Stimulated activated CD8-positive, alpha-beta memory T cell treated with anti-CD3 and anti-CD28 coated beads, Interleukin-15, amount 100 ng/mL, for 24 hours (primary cell): Measurements from ENCODE around the gene FAU.
"Not testable (repeated sequence)": the region's sequence is repeated elsewhere in the genome, so short reads cannot be mapped to it uniquely, and the experiment has no call there.

Experiments
- DNase-seq: peaks from one replicate; pipeline ENCODE4 v3.0.0-alpha.2; 2020; ENCODE audit warnings: low read depth

The FAU gene

DNA sequence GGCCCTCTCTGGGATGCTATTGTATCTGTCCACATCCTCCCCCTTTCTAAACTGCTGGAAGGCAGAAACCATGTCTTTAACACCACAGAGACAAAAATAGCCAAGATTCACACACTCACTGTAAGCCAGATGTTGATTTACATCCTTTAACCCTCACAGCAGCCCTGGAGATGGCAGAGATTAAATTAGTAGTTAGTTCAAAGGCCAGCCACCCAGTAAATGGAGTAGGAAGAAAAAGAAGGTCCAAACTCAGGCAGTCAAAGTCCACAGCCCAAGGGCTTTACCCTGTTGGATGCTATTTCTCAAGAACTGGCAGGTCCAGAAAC is 2.3 kb downstream of the FAU start:
- no peak for DNase-seq

DNA sequence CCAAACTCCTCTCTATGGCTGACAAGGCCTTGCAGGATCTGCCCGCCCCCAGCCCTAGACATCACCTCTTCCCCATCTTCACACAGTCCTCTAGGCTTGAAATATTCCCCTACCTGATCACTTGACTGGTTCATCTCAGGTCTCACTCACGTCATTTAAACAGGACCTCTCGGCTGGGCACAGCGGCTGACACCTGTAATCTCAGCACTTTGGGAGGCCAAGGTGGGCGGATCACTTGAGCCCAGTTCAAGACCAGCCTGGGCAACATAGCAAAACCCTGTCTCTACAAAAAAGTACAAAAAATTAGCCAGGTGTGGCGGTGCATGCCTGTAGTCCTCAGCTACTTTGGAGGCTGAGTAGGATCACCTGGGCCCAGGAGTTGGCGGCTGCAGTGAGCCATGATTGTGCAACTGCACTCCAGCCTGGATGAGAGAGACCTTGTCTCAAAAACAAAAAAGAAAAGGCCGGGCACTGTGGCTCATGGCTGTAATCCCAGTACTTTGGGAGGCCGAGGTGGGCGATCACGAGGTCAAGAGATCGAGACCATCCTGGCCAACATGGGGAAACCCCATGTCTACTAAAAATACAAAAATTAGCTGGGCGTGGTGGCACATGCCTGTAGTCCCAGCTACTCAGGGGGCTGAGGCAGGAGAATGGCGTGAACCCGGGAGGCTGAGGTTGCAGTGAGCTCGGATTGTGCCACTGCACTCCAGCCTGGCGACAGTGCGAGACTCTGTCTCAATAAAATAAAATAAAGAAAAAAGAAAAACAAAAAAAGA is 2.9 kb downstream of the FAU start:
- DNase-seq: not testable (repeated sequence)

DNA sequence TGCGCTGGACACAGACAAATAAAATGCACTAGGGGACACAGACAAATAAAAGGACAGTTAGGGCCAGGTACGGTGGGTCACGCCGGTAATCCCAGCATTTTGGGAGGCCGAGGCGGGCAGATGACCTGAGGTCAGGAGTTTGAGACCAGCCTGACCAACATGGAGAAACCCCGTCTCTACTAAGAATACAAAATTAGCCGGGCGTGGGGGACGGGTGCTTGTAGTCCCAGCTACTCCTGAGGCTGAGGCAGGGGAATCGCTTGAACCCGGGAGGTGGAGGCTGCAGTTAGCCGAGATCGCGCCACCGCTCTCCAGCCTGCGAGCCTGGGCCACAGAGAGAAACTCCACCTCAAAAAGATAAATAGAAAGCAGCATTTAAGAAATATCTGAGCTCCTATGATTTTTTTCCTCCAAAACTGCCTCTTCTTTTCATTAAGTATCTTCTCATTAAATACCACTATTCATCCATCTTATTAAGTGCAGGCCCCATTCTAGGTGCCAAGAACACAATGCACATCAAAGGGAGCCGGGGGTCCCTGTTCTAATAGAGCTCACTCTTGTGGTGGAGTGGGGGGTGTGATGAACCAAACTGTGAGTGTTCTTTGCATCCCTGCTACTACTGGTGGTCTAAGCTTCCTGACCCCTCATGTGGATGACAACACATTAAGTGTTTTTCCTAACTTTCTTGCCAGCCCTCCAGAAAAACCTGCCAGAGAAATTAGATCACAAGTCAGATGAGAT is 3.7 kb downstream of the FAU start:
- DNase-seq: no peak

DNA sequence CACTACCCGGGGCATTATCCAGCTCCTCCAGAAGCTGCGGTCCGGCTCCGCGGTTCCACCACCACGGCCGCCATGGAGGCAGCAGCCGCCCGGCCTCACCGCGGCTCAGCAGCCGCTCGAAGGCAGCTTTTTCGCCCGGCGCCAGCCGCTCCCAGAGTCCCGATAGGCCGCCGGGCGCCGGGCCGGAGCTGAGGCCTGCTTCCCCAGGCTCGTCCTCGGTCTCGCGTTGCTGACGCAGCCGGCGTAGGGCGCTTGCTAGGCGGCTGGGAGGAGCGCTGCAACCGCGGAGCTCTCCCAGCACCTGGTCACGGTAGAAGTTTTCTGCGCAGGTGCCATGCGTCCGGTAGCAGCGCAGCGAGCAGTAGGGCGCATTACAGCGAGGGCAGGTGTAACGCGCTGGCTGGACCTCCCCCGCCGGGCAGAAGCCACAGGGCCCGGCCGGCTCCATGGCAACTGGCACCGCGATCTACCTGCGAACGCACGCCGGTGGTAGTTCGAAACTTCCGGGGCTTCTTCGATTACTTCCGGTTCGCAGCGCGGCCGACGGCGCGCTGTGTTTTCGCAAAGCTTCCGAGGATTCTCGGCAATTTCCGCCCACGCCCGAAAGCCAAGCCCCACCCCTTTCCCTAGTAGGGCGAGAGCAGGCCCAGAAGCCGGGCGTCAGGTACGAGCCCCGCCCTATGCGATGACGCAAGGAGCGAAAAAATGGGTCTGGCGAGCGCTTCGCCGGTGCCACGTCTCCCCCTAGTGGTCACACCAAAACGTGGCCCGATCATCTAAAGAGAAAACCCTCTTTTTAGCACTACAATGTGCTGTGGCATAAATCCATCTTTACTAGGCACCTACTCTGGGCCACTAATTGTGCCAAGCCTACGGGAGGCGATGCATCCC is 4.5 kb downstream of the FAU start, which contains the start of gene ZNHIT2:
ZNHIT2 (minus strand) TSS at position 496 of the 891 bp plus-strand sequence; CDS start at position 448, 48 bp downstream.
- DNase-seq: peak; percentile 99

DNA sequence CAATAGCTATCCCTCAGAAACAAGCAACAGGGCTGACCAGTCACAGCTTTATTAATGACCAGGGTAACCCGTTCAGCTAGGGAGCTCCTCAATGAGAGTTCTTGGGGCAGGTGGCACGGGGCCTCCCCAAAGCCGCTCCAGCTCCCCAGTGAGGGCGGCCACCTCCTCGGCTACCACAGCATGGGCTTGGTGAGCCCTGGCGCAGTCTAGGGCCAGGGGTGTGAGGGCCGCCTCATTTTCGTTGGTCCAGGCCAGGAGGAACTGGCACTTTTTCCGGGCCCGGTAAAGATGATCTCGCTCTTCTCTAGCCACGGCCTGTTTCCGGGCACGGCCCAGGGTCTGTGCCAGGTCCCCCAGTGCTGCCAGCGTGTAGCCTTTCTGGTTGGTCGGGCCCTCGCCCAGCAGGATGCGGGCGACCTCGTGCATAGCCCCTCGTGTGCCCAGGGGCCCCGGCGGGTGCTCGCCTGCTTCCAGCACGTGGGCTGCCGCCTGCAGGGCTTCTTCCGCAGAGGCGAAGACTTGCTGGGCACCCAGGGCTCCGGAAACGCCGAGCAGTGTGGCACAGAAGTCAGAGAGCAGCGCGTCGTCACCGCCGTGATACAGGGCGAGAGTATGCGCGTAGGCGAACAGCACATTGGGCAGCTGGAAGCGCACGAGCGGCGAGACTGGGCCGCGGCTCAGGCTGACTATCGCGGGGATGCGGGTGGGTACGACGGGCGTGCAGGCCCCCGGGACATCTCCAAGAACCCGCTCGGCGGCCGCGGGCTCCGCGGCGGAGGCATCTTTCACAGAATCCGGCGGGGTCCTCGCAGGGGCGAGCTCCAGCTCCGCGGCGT is 5.3 kb downstream of the FAU start:
- DNase-seq: no peak

DNA sequence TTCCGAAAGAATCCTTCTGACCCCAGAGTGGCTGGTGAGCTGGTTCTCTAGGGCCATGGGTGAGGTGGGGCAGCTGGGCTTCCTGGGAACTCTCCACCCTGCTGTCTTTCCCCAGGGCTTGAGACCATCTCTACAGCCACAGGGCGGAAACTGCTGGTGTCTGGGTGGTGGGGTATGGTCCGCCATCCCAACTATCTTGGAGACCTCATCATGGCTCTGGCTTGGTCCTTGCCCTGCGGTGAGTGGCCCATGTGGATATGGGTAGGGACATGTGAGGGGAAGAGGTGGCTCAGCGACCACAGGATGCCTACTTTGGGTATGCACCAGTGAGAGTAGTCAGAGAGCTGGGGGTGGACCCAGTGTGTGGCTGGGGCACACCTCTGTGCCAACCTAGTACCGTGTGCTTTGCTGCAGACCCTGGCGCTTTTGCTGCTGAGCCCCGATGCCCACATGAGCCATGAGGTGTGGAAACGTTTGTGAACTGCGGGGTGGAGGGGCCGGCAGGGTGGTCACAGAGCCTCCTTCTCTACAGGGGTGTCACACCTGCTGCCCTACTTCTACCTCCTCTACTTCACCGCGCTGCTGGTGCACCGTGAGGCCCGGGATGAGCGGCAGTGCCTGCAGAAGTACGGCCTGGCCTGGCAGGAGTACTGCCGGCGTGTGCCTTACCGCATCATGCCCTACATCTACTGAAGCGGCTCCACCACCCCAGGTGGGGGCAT is 6.4 kb downstream of the FAU start:
- DNase-seq: no peak

DNA sequence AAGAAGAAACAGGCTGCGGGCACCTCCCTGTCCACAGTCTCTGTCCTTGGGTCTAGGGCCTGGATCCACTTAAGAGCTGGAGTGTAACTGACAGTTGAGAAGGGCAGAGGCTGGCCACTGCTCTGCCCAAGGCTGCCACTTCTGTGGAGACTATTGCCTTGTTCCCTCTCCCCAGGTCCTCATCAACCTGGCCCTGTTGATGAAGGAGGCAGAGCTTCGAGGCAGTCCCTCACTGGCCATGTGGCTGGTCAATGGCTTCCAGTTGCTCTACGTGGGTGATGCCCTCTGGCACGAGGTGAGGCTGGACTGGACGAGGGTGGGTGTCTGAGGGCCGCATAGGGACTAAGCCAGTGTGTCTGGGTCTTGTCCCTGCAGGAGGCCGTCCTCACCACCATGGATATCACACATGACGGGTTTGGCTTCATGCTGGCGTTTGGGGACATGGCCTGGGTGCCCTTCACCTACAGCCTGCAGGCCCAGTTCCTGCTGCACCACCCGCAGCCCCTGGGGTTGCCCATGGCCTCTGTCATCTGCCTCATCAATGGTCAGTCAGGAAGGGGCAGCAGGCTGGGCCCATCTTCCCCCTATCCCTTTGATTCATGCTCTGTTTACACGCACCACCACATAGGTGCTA is 7.3 kb downstream of the FAU start:
- no peak for DNase-seq

DNA sequence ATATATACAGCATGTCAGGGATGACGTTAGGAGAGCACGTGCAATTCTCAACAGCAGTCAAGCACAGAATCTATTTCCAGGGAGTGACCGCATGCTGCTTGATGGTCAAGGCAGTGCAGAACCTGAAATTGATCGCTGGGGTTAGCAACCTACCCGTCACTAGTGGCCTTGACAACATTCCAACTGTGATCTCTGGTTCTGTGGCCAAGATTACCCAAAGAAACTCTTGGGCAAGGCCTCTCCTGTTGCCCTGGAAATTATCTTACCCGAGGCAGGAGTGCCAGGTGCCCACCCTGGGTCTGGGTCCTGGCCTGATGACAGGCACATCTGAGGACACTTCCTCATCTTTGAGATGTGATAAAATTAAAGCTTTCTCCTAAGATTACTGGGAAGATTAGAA is 8.1 kb downstream of the FAU start:
- no peak for DNase-seq

DNA sequence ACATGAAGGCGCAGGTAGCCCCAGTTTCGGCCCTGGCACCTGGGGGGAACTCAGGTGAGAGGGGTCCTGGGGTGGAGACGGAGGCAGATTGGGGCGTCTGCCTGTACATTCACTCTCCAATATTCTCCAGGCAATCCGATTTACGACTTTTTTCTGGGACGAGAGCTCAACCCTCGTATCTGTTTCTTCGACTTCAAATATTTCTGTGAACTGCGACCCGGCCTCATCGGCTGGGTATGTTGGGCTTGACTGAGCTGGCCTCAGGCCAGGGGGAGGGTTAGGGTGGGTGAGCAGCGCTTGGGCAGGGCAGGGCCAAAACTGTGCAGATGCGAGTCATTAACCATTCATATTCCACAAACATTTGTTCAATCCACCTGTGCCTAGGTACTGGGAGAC is 8.6 kb downstream of the FAU start:
- DNase-seq: no peak

DNA sequence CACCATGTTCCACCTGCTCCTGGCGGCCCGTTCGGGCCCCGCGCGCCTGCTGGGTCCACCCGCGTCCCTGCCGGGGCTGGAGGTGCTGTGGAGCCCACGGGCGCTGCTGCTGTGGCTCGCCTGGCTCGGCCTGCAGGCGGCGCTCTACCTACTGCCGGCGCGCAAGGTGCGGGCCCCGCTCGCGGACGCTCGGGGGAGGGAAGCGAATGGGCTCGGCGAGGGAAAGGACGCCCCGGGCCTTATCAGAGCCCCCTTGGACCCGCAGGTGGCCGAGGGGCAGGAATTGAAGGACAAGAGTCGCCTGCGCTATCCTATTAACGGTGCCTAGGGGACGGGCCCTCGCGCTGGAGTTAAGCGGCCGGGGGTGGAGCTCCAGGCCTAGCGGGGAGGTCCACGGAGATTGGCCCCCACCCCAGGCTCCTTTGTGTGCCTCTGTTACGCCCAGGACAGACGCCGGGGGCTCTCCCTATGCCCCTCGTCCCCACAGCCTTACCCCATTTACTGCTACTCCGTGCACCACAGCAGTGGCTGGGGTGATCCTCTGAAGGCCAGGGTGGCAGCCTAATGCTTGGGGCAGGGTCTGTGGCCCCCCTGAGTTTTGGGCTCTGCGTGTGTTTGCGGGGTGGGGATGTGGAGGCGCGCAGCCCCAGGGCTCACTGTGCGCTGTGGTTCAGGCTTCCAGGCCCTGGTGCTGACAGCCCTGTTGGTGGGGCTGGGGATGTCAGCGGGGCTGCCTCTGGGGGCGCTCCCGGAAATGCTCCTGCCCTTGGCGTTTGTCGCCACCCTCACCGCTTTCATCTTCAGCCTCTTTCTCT is 9.2 kb downstream of the FAU start:
- DNase-seq: peak; percentile 63

DNA sequence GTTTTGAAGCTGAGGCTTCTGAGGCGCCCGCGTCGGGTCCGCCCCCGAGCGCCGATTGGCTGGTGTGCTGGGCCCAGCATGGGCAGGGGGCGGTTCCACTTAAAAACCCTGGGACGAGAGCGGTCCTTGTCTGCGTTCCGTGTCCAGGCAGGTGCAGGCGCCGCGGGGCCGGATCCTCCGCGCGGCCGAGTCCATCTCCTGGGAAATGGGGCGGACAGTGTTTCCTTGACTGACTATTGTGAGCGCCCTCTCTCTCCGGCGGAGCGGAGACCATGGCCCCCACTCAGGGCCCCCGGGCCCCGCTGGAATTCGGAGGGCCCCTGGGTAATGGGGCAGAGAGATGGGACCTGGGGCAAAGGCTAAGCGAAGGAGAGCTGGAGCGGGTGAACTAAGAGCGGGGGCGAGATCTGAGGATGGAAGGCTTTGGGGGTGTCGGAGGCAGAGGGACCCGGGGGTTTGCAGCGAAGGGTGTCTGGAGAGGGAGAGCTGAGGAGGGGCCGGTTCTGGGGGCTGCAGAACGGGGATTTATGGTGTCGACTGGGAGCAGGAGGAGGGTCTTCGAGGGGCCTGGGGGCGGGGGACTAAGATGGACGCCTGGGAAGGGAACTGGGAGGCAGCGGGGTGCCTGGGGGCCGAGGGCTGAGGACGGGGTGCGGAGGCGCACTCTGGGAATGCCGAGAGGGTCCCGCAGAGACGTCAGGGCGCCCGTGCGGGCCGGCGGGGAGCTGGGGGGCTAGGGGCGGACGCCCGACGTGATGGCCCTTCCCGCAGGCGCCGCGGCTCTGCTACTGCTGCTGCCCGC is 10.0 kb downstream of the FAU start, which contains the start of gene TM7SF2:
TM7SF2 (plus strand) TSS at position 129 of the 802 bp plus-strand sequence; CDS start at position 273, 144 bp downstream.
- peak; percentile 75 for DNase-seq

DNA sequence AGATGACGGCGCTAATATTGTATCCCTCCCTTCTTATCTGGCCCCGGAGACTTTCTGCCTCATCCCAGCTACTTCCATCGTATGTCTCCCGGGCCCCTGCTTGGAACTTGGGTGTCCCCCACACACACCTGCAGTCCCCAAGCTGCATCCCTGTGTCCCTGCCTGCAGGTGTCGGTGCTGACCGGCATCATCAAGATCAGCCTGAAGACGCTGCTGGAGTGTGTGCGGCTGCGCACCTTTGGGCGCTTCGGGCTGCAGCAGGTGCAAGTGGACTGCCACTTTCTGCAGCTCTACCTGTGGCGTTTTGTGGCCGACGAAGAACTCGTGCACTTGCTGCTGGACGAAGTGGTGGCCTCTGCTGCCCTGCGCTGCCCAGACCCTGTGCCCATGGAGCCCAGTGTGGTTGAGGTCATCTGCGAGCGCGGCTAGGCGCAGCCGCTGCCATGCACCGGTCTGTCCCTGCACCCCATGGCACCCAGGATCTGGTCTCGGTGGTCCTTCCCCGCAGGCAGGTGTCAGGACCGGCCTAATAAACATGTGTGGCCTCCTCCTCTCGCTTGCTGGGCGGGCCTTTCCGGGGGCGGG is 10.7 kb downstream of the FAU start:
- DNase-seq: no peak

DNA sequence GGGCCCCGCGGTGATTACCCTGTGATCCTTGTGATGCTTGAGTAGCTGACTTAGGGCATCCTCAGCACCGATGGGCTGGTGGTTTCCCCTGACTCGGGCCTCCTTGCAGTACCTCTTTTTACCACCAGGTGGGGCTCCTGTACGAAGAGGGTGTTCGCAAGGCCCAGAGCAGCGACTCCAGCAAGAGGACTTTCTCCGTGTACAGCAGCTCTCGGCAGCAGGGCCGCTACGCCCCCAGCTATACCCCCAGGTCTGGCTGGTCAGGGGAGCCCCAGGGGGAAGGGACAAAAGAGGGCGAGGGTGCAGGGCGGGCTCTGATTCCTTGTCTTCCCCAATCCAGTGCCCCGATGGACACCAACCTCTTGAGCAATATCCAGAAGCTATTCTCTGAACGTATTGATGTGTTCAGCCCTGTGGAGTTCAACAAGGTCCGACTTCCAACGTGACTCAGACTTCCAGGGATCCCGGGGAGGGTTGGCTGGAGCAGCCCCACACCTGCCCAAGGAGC is 11.5 kb downstream of the FAU start:
- peak; percentile 98 for DNase-seq

DNA sequence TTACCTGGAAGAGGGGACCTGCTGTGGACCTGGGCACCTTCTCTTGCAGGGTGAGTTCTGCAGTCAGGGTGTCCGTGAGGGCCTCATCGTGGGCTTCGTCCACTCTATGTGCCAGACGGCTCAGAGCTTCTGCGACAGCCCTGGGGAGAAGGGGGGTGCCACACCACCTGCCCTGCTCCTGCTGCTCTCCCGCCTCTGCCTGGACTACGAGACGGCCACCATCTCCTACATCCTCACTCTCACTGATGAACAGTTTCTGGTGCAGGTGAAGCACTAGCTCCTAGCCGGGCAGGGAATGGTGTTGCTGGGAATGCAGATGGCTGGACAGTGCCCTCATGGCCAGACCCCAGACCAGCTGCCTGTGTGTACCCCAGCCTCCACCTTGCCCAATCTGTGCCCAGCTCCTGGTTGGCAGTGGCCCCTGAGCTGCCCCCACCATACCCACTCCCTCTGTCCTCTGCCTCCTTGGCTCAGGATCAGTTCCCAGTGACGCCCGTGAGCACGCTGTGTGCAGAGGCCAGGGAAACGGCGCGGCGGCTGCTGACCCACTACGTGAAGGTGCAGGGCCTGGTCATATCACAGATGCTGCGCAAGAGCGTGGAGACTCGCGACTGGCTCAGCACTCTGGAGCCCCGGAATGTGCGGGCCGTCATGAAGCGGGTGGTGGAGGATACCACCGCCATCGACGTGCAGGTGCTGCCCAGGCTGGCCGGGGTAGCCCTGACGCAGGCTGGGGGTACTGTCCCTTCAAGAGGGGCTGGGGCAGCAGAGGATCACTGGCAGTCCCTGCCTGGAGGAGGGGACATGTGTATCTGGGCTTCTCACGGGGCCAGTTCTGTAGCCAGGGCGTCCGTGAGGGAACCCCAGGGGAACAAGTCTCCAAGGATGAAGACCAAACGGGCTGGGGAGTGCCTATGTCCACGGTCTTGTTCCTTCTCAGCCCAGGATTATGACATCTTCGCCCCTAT is 12.4 kb downstream of the FAU start:
- no peak for DNase-seq

DNA sequence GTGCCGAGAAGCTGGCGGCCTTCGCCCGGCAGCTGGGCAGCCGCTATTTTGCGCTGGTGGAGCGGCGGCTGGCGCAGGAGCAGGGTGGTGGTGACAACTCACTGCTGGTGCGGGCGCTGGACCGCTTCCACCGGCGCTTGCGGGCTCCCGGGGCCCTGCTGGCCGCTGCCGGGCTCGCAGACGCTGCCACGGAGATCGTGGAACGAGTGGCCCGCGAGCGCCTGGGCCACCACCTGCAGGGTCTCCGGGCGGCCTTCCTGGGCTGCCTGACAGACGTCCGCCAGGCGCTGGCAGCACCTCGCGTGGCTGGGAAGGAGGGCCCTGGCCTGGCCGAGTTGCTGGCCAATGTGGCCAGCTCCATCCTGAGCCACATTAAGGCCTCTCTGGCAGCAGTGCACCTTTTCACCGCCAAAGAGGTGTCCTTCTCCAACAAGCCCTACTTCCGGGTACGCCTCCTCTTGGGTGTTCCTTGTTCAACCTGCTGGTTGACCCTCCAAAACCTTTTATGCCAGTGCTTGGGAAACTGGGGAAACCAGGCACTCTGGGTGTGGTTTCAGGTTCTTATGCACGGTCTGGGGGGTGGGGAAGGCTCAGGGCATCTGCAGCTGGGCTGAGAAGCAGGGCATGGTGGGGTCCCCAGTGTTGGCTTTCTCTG is 13.3 kb downstream of the FAU start:
- DNase-seq: no peak

DNA sequence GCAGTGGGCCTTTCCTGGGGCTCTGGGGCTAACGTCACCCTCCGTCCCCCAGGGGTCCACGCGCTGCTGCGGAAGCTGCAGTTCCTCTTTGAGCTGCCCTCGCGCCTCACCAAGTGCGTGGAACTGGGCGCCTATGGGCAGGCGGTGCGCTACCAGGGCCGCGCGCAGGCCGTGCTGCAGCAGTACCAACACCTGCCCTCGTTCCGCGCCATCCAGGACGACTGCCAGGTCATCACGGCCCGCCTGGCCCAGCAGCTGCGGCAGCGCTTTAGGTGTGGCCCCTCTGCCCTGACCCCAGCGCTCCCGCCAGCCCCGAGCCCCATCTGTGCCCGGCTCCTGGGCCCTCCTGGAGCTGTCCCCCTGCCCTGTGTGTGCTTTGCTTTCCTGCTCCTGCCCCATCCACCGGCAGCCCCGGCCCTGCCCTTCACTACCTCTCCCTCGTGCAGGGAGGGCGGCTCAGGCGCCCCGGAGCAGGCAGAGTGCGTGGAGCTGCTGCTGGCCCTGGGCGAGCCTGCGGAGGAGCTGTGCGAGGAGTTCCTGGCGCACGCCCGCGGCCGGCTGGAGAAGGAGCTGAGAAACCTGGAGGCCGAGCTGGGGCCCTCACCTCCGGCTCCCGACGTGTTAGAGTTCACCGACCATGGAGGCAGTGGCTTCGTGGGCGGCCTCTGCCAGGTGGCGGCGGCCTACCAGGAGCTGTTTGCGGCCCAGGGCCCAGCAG is 14.0 kb downstream of the FAU start:
- DNase-seq: no peak
